K562 (cell line): ENCODE results near the gene HMCN1. TPM values are rescaled to one million over a fixed set of nuclear protein-coding genes. Genes with fewer than 3 reads are reported as not detected.

Source experiments
- ATAC-seq: fragments of 200-7000 bp; cut with Tn5 transposase; 3 replicates; pipeline ENCODE4 v1.9.1; 2020; ENCODE audit warnings: moderate library complexity
- BruUV-seq: library from RNA; stranded (reverse); fragments of 400-500 nt; replicated peaks from 2 replicates; lab custom pipeline; 2021; lab: Mats Ljungman, UMichigan
- CTCF ChIA-PET: fragments of 300-600 bp; formaldehyde crosslinking; extraction: SDS; loops from one replicate; lab custom pipeline; 2021; ENCODE audit warnings: low intra/inter-chr PET ratio; lab: Yijun Ruan, JAX
- POLR2A ChIA-PET: fragments of 300-600, 350-650 bp; sonication (Branson Sonifier 250); formaldehyde crosslinking; extraction: SDS; loops from one replicate; lab custom pipeline; 2021; ENCODE audit warnings: antibody characterized with exemption, inconsistent platforms; lab: Yijun Ruan, JAX
- DNase-seq, 4 experiments: peaks; one replicate each; pipeline versions ENCODE4 v3.0.0 to v3.0.0-alpha.2; 2011 to 2018; ENCODE audit warnings: low spot score in 3 of 4, mixed read lengths in 3 of 4; ENCODE audit errors: extremely low read depth in 1 of 4
- FAIRE-seq: peaks from 2 replicates; lab custom pipeline; 2011; peaks lifted over from hg19 to GRCh38; lab: Jason Lieb, UNC
- H2AFZ ChIP-seq: 2 replicates; pipeline ENCODE4 v1.6.0; 2011; ENCODE audit warnings: low read depth, low read length, control low read depth, inconsistent platforms
- H3K27ac ChIP-seq: fragments of 200-600 bp; 3 replicates; pipeline ENCODE4 v1.8.0; 2011; ENCODE audit warnings: low read depth, mild to moderate bottlenecking, control low read depth, inconsistent platforms, low read length, moderate library complexity, mixed read lengths; ENCODE audit errors: extremely low read depth
- H3K27me3 ChIP-seq, 2 experiments: fragments of 300-600 bp in 1 of 2; 2 replicates in 1 of 2; 3 replicates in 1 of 2; pipeline versions ENCODE4 v1.6.0 to v1.8.0; 2011; ENCODE audit warnings: inconsistent platforms in 2 of 2, low read length in 2 of 2, mild to moderate bottlenecking in 1 of 2, mixed read lengths in 1 of 2, moderate library complexity in 1 of 2; ENCODE audit not compliant: control insufficient read depth in 2 of 2, insufficient read depth in 2 of 2
- H3K36me3 ChIP-seq: fragments of 300-600 bp; 3 replicates; pipeline ENCODE4 v1.8.0; 2011; ENCODE audit warnings: mild to moderate bottlenecking, low read length, inconsistent platforms; ENCODE audit not compliant: control insufficient read depth, insufficient read depth
- H3K4me1 ChIP-seq, 2 experiments: fragments of 200-600 bp in 1 of 2; replicated peaks in 1 of 2; 2 replicates in 1 of 2; 3 replicates in 1 of 2; pipeline versions ENCODE4 v1.5.1 to v1.8.0; 2011; ENCODE audit warnings: inconsistent platforms in 2 of 2, low read length in 2 of 2, mild to moderate bottlenecking in 1 of 2, mixed read lengths in 1 of 2, moderate library complexity in 1 of 2; ENCODE audit not compliant: control insufficient read depth in 2 of 2, insufficient read depth in 2 of 2
- H3K4me2 ChIP-seq: 2 replicates; pipeline ENCODE4 v1.6.1; 2011; ENCODE audit warnings: low read length, control low read depth, inconsistent platforms, mixed read lengths; ENCODE audit not compliant: insufficient read depth
- H3K4me3 ChIP-seq: fragments of 200-600 bp; sonication (generic), shearing (Covaris generic); 2 replicates; pipeline ENCODE4 v1.5.1; 2016; ENCODE audit warnings: control low read depth, inconsistent platforms
- H3K79me2 ChIP-seq: fragments of 200-600 bp; 3 replicates; pipeline ENCODE4 v1.8.0; 2011; ENCODE audit warnings: low read length, inconsistent platforms; ENCODE audit not compliant: control insufficient read depth, insufficient read depth
- H3K9ac ChIP-seq, 2 experiments: 2 replicates each; pipeline versions ENCODE4 v1.6.0 to v1.6.1; 2011; ENCODE audit warnings: low read depth in 2 of 2, low read length in 2 of 2, control low read depth in 1 of 2, inconsistent platforms in 1 of 2, mild to moderate bottlenecking in 1 of 2, mixed read lengths in 1 of 2; ENCODE audit not compliant: insufficient read depth in 1 of 2
- H3K9me1 ChIP-seq: one replicate; pipeline ENCODE4 v1.6.0; 2011; ENCODE audit warnings: inconsistent platforms, mild to moderate bottlenecking, low read length, moderate library complexity; ENCODE audit not compliant: control insufficient read depth, insufficient read depth
- H3K9me3 ChIP-seq: replicated peaks from 2 replicates; pipeline ENCODE4 v1.5.1; 2011; ENCODE audit warnings: low read depth, low read length, inconsistent platforms; ENCODE audit not compliant: control insufficient read depth, insufficient read depth
- H4K20me1 ChIP-seq: replicated peaks from 2 replicates; pipeline ENCODE4 v1.6.1; 2011; ENCODE audit warnings: low read length, inconsistent platforms, mixed read lengths; ENCODE audit not compliant: control insufficient read depth, insufficient read depth
- FOXJ3 ChIP-seq: sonication (generic); formaldehyde crosslinking; IDR thresholded peaks from 2 replicates; pipeline ENCODE4 v1.4.0; 2020; ENCODE audit warnings: mild to moderate bottlenecking, missing genetic modification reagents
- JUND ChIP-seq, 2 experiments: IDR thresholded peaks; 2 replicates in 1 of 2; 3 replicates in 1 of 2; pipeline ENCODE4 v1.6.1; 2011; ENCODE audit warnings: borderline replicate concordance in 2 of 2, low read depth in 2 of 2, low read length in 2 of 2, improper control_type of control experiment in 1 of 2, missing biosample characterization in 1 of 2, missing genetic modification characterization in 1 of 2, missing genetic modification reagents in 1 of 2
- SMAD4 ChIP-seq: fragments of 250-450 bp; sonication (Bioruptor Pico); conservative IDR thresholded peaks from 2 replicates; pipeline ENCODE4 v1.8.0; 2021; ENCODE audit warnings: inconsistent platforms, mild to moderate bottlenecking, moderate library complexity
- WGBS: fragments of 100-300 bp; shearing (Covaris generic); methylation state at CpG from one replicate; pipeline ENCODE4 v1.1.6; 2016; ENCODE audit warnings: low coverage, mixed read lengths; ENCODE audit not compliant: insufficient coverage; ENCODE audit errors: missing lambda C conversion rate; 5-methylcytosine and 5-hydroxymethylcytosine counted together
- in situ Hi-C: fragments of 300-500 bp; cut with MboI; formaldehyde crosslinking; loops from 4 replicates; pipeline ENCODE4 v1.15.0; 2018; ENCODE audit warnings: inconsistent platforms, mixed read lengths
- intact Hi-C: fragments of 100-400 bp; cut with micrococcal nuclease; formaldehyde crosslinking; loops from 2 replicates; pipeline ENCODE4 v1.14.2; 2022
- polyA plus RNA-seq, 8 experiments: library from polyadenylated mRNA; depleted of rRNA in 4 of 8; stranded (reverse) in 5 of 8; unstranded in 3 of 8; fragments of >200 nt; fragmentation: Nextera tagmentation in 2 of 8; fragmentation: Illumina TruSeq in 1 of 8; extraction: Ambion mirVana in 2 of 8; extraction: Trizol in 1 of 8; gene quantifications; 2 replicates each; pipeline versions ENCODE4 v1.2.1 to v1.2.3, GENCODE V29; 2011 to 2014; ENCODE audit warnings: inconsistent platforms in 1 of 8, missing spikeins in 1 of 8
- total RNA-seq, 7 experiments: library from RNA; depleted of rRNA in 6 of 7; stranded (reverse); fragments of >200 nt in 6 of 7; fragmentation: Illumina TruSeq in 2 of 7; extraction: Trizol in 2 of 7; gene quantifications; 2 replicates each; pipeline versions ENCODE4 v1.2.1 to v1.2.3, GENCODE V29; 2011 to 2021; ENCODE audit warnings: low replicate concordance in 1 of 7
- TF ChIP-seq, protein P1 (sequence below): sonication (generic); formaldehyde crosslinking; IDR thresholded peaks from 2 replicates; pipeline ENCODE4 v1.8.1; 2023; ENCODE audit warnings: missing genetic modification reagents, mild to moderate bottlenecking, borderline replicate concordance
- TF ChIP-seq, protein P2 (sequence below), 2 experiments: IDR thresholded peaks in 1 of 2; conservative IDR thresholded peaks in 1 of 2; 2 replicates each; pipeline ENCODE4 v1.6.1; 2016; ENCODE audit warnings: low read depth in 2 of 2, mild to moderate bottlenecking in 1 of 2, missing compliant biosample characterization in 1 of 2, missing genetic modification characterization in 1 of 2, moderate library complexity in 1 of 2
- TF ChIP-seq, protein P3 (sequence below): sonication (generic); IDR thresholded peaks from 2 replicates; pipeline ENCODE4 v1.6.1; 2016
- TF ChIP-seq, protein P4 (sequence below): fragments of 200-800 bp; sonication (Bioruptor generic); IDR thresholded peaks from 2 replicates; pipeline ENCODE4 v1.6.1; 2017; ENCODE audit warnings: missing genetic modification characterization, missing compliant biosample characterization

The HMCN1 gene
- total and polyA plus RNA-seq, 9 of the 15 experiments (the other 6 are each of a cell fraction or from before 2014, with no cell fraction given) = 0.07 to 0.36 (median 0.21) TPM

DNA sequence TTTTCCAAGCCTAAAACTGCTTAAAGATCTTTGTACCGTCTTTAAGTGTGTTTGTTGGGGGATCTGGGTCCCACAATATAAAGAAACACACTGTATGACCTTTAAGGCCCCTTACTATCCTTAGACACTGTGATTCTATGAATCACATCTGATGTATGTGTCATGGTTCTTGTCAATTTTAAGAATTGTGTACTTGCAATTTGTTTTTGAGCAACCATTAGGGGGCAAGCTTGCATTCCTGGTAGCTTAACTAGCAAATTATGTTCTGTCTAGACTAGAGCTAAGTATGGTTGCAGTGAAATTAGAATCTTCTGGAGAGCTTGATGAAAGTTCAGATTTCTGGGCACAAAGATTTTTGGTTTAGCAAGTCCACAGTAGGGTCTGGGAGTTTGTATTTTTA lies 421.4 kb downstream of the HMCN1 start:
- intact Hi-C loops = loop anchor here (1.0 to 10.0 kb wide), 5 partner anchors 57 to 343 kb away; no protein-coding TSS in a partner anchor
- peak; percentile 88 for ATAC-seq
- FAIRE-seq = peak; percentile 84
- H3K9ac ChIP-seq = no peak overlapping the region
- no peaks in the 10 kb centered on the region for H3K9me1 ChIP-seq
- BruUV-seq = no TSS peak
- CTCF ChIA-PET = interaction anchor here (1.3 kb wide), 1 partner anchor 57 kb away, joined by 9 read pairs; no protein-coding TSS in a partner anchor
- peak in 2 of 4 experiments; percentile 30 to 60 for DNase-seq
- H3K4me3 ChIP-seq = no peak overlapping the region
- POLR2A ChIA-PET = no interaction called here
- no peak overlapping the region for H3K27ac ChIP-seq
- no peaks in the 10 kb centered on the region for H3K4me1 ChIP-seq
- H3K36me3 ChIP-seq = no peaks in the 10 kb centered on the region
- H2AFZ ChIP-seq = no peak overlapping the region
- in situ Hi-C loops = no loop called here
- no peaks in the 10 kb centered on the region for H3K27me3 ChIP-seq
- 11% methylated on average over 1 of the region's 1 CpG for WGBS
- no peaks in the 10 kb centered on the region for H3K9me3 ChIP-seq
- no peaks in the 10 kb centered on the region for H4K20me1 ChIP-seq
- no peak overlapping the region for H3K4me2 ChIP-seq
- H3K79me2 ChIP-seq = no peaks in the 10 kb centered on the region
- TF ChIP-seq FOXJ3 = no peak
- TF ChIP-seq SMAD4 (CRISPR knock-in tag) = peak; percentile 67
- TF ChIP-seq, protein P1, sequence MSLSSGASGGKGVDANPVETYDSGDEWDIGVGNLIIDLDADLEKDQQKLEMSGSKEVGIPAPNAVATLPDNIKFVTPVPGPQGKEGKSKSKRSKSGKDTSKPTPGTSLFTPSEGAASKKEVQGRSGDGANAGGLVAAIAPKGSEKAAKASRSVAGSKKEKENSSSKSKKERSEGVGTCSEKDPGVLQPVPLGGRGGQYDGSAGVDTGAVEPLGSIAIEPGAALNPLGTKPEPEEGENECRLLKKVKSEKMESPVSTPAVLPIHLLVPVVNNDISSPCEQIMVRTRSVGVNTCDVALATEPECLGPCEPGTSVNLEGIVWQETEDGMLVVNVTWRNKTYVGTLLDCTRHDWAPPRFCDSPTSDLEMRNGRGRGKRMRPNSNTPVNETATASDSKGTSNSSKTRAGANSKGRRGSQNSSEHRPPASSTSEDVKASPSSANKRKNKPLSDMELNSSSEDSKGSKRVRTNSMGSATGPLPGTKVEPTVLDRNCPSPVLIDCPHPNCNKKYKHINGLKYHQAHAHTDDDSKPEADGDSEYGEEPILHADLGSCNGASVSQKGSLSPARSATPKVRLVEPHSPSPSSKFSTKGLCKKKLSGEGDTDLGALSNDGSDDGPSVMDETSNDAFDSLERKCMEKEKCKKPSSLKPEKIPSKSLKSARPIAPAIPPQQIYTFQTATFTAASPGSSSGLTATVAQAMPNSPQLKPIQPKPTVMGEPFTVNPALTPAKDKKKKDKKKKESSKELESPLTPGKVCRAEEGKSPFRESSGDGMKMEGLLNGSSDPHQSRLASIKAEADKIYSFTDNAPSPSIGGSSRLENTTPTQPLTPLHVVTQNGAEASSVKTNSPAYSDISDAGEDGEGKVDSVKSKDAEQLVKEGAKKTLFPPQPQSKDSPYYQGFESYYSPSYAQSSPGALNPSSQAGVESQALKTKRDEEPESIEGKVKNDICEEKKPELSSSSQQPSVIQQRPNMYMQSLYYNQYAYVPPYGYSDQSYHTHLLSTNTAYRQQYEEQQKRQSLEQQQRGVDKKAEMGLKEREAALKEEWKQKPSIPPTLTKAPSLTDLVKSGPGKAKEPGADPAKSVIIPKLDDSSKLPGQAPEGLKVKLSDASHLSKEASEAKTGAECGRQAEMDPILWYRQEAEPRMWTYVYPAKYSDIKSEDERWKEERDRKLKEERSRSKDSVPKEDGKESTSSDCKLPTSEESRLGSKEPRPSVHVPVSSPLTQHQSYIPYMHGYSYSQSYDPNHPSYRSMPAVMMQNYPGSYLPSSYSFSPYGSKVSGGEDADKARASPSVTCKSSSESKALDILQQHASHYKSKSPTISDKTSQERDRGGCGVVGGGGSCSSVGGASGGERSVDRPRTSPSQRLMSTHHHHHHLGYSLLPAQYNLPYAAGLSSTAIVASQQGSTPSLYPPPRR (CRISPR knock-in tag) = no peak
- TF ChIP-seq JUND (IDR thresholded peaks at IDR 0.05; ENCODE audit: borderline replicate concordance, low read depth, low read length) = no peak
- TF ChIP-seq JUND (tag; IDR thresholded peaks at IDR 0.05; ENCODE audit: borderline replicate concordance, low read depth, low read length) = peak; percentile 53; the same call in 2 of the 3 replicates
- TF ChIP-seq, protein P2, sequence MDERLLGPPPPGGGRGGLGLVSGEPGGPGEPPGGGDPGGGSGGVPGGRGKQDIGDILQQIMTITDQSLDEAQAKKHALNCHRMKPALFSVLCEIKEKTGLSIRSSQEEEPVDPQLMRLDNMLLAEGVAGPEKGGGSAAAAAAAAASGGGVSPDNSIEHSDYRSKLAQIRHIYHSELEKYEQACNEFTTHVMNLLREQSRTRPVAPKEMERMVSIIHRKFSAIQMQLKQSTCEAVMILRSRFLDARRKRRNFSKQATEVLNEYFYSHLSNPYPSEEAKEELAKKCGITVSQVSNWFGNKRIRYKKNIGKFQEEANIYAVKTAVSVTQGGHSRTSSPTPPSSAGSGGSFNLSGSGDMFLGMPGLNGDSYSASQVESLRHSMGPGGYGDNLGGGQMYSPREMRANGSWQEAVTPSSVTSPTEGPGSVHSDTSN (CRISPR knock-in tag; IDR thresholded peaks at IDR 0.05; ENCODE audit: low read depth) = no peak
- TF ChIP-seq, protein P2 (tag; conservative IDR thresholded peaks at IDR 0.05; ENCODE audit: low read depth) = peak; percentile 60
- TF ChIP-seq, protein P3, sequence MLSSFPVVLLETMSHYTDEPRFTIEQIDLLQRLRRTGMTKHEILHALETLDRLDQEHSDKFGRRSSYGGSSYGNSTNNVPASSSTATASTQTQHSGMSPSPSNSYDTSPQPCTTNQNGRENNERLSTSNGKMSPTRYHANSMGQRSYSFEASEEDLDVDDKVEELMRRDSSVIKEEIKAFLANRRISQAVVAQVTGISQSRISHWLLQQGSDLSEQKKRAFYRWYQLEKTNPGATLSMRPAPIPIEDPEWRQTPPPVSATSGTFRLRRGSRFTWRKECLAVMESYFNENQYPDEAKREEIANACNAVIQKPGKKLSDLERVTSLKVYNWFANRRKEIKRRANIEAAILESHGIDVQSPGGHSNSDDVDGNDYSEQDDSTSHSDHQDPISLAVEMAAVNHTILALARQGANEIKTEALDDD = peak; percentile 56; the same call in 1 of the 2 replicates
- TF ChIP-seq, protein P4, sequence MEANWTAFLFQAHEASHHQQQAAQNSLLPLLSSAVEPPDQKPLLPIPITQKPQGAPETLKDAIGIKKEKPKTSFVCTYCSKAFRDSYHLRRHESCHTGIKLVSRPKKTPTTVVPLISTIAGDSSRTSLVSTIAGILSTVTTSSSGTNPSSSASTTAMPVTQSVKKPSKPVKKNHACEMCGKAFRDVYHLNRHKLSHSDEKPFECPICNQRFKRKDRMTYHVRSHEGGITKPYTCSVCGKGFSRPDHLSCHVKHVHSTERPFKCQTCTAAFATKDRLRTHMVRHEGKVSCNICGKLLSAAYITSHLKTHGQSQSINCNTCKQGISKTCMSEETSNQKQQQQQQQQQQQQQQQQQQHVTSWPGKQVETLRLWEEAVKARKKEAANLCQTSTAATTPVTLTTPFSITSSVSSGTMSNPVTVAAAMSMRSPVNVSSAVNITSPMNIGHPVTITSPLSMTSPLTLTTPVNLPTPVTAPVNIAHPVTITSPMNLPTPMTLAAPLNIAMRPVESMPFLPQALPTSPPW = 0 out of 2 replicates have a peak, but pooled peaks have one; percentile 20
